HT-29 (cell line): ENCODE measurements around the gene JMJD1C. TPM values are rescaled to one million over a fixed set of nuclear protein-coding genes. Genes with fewer than 3 reads are reported as not detected.
"Not testable (repeated sequence)": the region's sequence is repeated elsewhere in the genome, so short reads cannot be mapped to it uniquely, and the experiment has no call there.

ENCODE experiments used
- DNase-seq: peaks from one replicate; pipeline ENCODE4 v3.0.0-alpha.2; 2015; ENCODE audit warnings: low spot score
- total RNA-seq: library from RNA; depleted of rRNA; stranded (reverse); fragments of >200 nt; shearing (Covaris generic); gene quantifications from 2 replicates; pipeline ENCODE4 v1.2.3, GENCODE V29; 2014; rRNA removed

JMJD1C gene
- 31.8 and 32.5 TPM in 2 replicates for total RNA-seq

- DNase-seq, result peak; percentile 76
Observed at GRCh38 chr10:63465293-63466143, at the start of gene JMJD1C. JMJD1C (minus strand) TSS chr10:63465977; CDS start chr10:63465662, 315 bp downstream.

GRCh38 chr10:63515002-63515763, 49.4 kb upstream of the JMJD1C start:
- peak; percentile 62 for DNase-seq

GRCh38 chr10:63506554-63506953, 40.8 kb upstream of the JMJD1C start:
- no peak for DNase-seq

GRCh38 chr10:63505562-63505961, 39.8 kb upstream of the JMJD1C start:
- DNase-seq, result no peak

GRCh38 chr10:63504145-63504881, 38.5 kb upstream of the JMJD1C start:
- peak; percentile 51 for DNase-seq

- DNase-seq, result no peak
Observed at GRCh38 chr10:63503395-63503794, 37.6 kb upstream of the JMJD1C start.

GRCh38 chr10:63502832-63503231, 37.1 kb upstream of the JMJD1C start:
- DNase-seq, result no peak

- no peak for DNase-seq
Observed at GRCh38 chr10:63501954-63502353, 36.2 kb upstream of the JMJD1C start.

- not testable (repeated sequence) for DNase-seq
Observed at GRCh38 chr10:63500551-63500950, 34.8 kb upstream of the JMJD1C start.

- no peak for DNase-seq
Observed at GRCh38 chr10:63498665-63499064, 32.9 kb upstream of the JMJD1C start.

- DNase-seq, result no peak
Observed at GRCh38 chr10:63497321-63497720, 31.5 kb upstream of the JMJD1C start.

GRCh38 chr10:63496561-63496960, 30.8 kb upstream of the JMJD1C start:
- DNase-seq, result no peak

- no peak for DNase-seq
Observed at GRCh38 chr10:63494951-63495350, 29.2 kb upstream of the JMJD1C start.

GRCh38 chr10:63493004-63493403, 27.2 kb upstream of the JMJD1C start:
- no peak for DNase-seq

GRCh38 chr10:63492317-63492690, 26.5 kb upstream of the JMJD1C start:
- not testable (repeated sequence) for DNase-seq

- DNase-seq, result no peak
Observed at GRCh38 chr10:63491588-63492316, 26.0 kb upstream of the JMJD1C start.

- no peak for DNase-seq
Observed at GRCh38 chr10:63489838-63490237, 24.1 kb upstream of the JMJD1C start.

- no peak for DNase-seq
Observed at GRCh38 chr10:63487990-63488389, 22.2 kb upstream of the JMJD1C start.

- no peak for DNase-seq
Observed at GRCh38 chr10:63483983-63484382, 18.2 kb upstream of the JMJD1C start.

GRCh38 chr10:63481815-63482421, 16.1 kb upstream of the JMJD1C start:
- no peak for DNase-seq

GRCh38 chr10:63480237-63480636, 14.5 kb upstream of the JMJD1C start:
- DNase-seq, result no peak
